CD8-positive, alpha-beta memory T cell (primary cell): ENCODE measurements around the gene GEMIN4. TPM values are rescaled to one million over a fixed set of nuclear protein-coding genes. Genes with fewer than 3 reads are reported as not detected.

Experiments
- polyA plus RNA-seq: library from polyadenylated mRNA; unstranded; fragments of 300-500 nt; fragmentation: Illumina TruSeq; gene quantifications from one replicate; pipeline ENCODE4 v1.2.3, GENCODE V29; 2021
- total RNA-seq, 2 experiments: library from RNA; stranded (reverse); gene quantifications; one replicate each; pipeline ENCODE4 v1.2.3, GENCODE V29; 2021

GEMIN4 gene
- total and polyA plus RNA-seq, 3 experiments from 2014 or later: 23.2 to 56.5 (median 55.5) TPM

Other genes with a start within 250 kb of the GEMIN4 start
- 10 to 100 TPM; 65.1 to 70.5 TPM for gene VPS53, start 37.4 kb downstream of the GEMIN4 start, total RNA-seq
- gene VPS53, start 37.4 kb downstream of the GEMIN4 start, polyA plus RNA-seq: 8.2 TPM
- gene TLCD3A, start 19.7 kb downstream of the GEMIN4 start, total RNA-seq: 10 to 100 TPM in 1 of 2 experiments, 1 to 10 TPM in 1; 7.9 to 12.1 TPM
- 5.2 TPM for gene TLCD3A, start 19.7 kb downstream of the GEMIN4 start, polyA plus RNA-seq
- gene GLOD4, start 30.0 kb upstream of the GEMIN4 start, total RNA-seq: 10 to 100 TPM; 76.4 to 90.6 TPM
- 97.7 TPM for gene GLOD4, start 30.0 kb upstream of the GEMIN4 start, polyA plus RNA-seq
- 10 to 100 TPM; 35.5 to 37.4 TPM for gene MRM3, start 30.1 kb upstream of the GEMIN4 start, total RNA-seq
- gene MRM3, start 30.1 kb upstream of the GEMIN4 start, polyA plus RNA-seq: 24.9 TPM
- gene NXN, start 227.5 kb upstream of the GEMIN4 start, total RNA-seq: under 1 TPM; 0.31 to 0.42 TPM
- gene NXN, start 227.5 kb upstream of the GEMIN4 start, polyA plus RNA-seq: 0.08 TPM
- 10 to 100 TPM; 19.9 to 21.5 TPM for gene TIMM22, start 244.9 kb upstream of the GEMIN4 start, total RNA-seq
- gene TIMM22, start 244.9 kb upstream of the GEMIN4 start, polyA plus RNA-seq: 29.2 TPM